Measurements from ENCODE around the gene FLT3.

DNA sequence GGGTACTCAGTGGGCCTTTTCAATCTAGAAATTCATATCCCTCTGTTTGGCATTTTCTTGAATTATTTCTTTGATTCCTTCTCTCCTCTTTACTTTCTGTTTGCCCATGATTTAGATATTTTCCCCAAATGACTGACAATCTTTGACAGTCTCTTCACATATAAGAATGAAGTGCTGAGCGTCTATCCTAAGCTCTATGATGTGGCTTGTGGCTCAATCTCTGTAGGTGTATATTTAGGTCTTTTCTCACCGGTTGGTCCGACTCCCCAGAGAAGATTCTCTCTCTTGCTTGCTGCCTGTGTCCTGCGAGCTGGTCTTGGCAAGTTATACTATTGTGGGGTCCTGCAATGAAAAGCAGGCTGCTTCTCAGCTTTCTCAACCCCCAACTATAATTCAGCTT is 29.0 kb downstream of the FLT3 start:
- TF ChIP-seq CTCF (IDR thresholded peaks at IDR 0.05; ENCODE audit: insufficient read depth, low read length, poor library complexity, severe bottlenecking): no peak
- no peak for TF ChIP-seq EZH2phosphoT487 (conservative IDR thresholded peaks at IDR 0.05; ENCODE audit: low read length)
